ENCODE results near the gene D2HGDH.

The D2HGDH gene

DNA sequence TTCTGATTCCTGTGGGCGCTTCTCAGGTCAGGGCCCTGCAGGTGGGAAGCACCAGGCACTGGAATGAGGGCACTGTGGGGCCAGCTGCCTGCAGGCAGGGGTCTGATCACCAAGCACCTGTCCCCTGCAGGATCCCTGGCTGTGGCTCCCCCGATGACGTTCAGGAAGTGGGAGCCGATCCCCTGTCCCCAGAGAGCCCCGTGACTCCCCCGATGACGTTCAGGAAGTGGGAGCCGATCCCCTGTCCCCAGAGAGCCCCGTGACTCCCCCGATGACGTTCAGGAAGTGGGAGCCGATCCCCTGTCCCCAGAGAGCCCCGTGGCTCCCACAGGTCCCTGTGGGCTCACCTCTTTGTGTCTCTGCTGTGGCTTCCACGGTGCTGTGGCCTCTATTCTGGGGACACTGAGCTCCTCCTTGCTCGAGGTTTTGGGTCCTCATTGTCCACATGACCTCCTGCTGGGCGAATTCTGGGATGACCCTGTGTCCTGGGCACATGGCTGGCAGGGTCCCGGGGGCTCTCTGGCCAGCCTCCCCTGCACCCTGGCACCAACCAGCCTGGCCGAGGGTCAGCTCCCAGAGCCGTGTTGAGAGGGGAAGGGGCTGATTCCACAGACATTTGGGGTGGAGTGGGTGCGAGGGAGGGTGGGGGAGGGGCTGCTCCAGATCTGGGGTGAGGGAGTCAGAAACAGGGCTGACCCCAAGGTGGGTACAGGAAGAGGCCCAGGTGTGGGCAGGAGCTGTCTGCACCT is 79.4 kb downstream of the D2HGDH start:
- no peak for TF ChIP-seq NFRKB (IDR thresholded peaks at IDR 0.05)
- TF ChIP-seq, protein P1, sequence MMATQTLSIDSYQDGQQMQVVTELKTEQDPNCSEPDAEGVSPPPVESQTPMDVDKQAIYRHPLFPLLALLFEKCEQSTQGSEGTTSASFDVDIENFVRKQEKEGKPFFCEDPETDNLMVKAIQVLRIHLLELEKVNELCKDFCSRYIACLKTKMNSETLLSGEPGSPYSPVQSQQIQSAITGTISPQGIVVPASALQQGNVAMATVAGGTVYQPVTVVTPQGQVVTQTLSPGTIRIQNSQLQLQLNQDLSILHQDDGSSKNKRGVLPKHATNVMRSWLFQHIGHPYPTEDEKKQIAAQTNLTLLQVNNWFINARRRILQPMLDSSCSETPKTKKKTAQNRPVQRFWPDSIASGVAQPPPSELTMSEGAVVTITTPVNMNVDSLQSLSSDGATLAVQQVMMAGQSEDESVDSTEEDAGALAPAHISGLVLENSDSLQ (IDR thresholded peaks at IDR 0.05), result no peak
- no peak for TF ChIP-seq SUZ12 (IDR thresholded peaks at IDR 0.05)
- no peak for TF ChIP-seq CTBP1 (IDR thresholded peaks at IDR 0.05; ENCODE audit: borderline replicate concordance)
- DNase-seq (ENCODE audit: extremely low spot score), result no peak
- POLR2A ChIA-PET, result no interaction called here
- CTCF ChIA-PET, result no interaction called here

DNA sequence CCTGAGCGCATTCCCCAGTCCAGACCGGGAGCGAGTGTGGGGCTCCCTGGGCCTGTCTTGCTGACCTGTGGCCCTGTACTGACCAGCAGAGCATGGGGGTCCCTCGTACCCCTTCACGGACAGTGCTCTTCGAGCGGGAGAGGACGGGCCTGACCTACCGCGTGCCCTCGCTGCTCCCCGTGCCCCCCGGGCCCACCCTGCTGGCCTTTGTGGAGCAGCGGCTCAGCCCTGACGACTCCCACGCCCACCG is 79.9 kb downstream of the D2HGDH start:
- CTCF ChIA-PET, result no interaction called here
- DNase-seq (ENCODE audit: extremely low spot score), result no peak
- TF ChIP-seq L3MBTL2 (conservative IDR thresholded peaks at IDR 0.05) (no peak), FOXK2 (IDR thresholded peaks at IDR 0.05) (no peak), NFRKB (IDR thresholded peaks at IDR 0.05) (no peak), CTBP1 (IDR thresholded peaks at IDR 0.05; ENCODE audit: borderline replicate concordance) (no peak), ARNT (IDR thresholded peaks at IDR 0.05) (no peak), SP1 (IDR thresholded peaks at IDR 0.05) (no peak), FOXA1 (IDR thresholded peaks at IDR 0.05) (no peak), ZNF384 (IDR thresholded peaks at IDR 0.05) (no peak), HDGF (IDR thresholded peaks at IDR 0.05; ENCODE audit: borderline replicate concordance) (no peak), TARDBP (IDR thresholded peaks at IDR 0.05) (no peak), FOXM1 (IDR thresholded peaks at IDR 0.05; ENCODE audit: borderline replicate concordance) (no peak)
- POLR2A ChIA-PET, result no interaction called here

DNA sequence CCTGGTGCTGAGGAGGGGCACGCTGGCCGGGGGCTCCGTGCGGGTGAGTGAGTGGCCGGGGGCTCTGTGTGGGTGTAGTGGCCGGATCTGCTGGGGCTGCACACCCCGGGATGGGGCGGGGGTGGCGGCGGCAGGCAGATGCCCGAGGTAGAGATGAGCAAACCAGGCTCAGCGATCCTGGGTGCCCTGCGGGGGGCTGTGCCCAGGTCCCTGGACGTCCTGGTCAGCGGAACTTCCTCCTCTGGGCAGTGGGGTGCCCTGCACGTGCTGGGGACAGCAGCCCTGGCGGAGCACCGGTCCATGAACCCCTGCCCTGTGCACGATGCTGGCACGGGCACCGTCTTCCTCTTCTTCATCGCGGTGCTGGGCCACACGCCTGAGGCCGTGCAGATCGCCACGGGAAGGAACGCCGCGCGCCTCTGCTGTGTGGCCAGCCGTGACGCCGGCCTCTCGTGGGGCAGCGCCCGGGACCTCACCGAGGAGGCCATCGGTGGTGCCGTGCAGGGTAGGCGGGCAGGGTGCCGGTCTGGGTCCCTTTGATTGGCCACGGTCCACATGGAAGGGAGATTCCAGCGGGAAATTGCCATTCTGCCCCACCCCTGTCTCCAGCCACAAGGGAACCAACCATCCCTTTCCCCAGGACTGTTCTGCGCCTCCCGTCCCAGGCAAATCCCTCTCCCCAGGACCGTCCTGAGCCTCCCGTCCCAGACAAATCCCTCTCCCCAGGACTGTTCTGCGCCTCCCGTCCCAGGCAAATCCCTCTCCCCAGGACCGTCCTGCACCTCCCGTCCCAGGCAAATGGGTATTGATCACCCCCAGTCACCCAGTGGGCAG is 80.4 kb downstream of the D2HGDH start:
- POLR2A ChIA-PET, result no interaction called here
- CTCF ChIA-PET, result no interaction called here
- no peak for TF ChIP-seq BHLHE40 (IDR thresholded peaks at IDR 0.05; ENCODE audit: borderline replicate concordance)
- no peak for TF ChIP-seq SP1 (IDR thresholded peaks at IDR 0.05)
- TF ChIP-seq, protein P1 (IDR thresholded peaks at IDR 0.05), result no peak
- TF ChIP-seq CTBP1 (IDR thresholded peaks at IDR 0.05; ENCODE audit: borderline replicate concordance), result no peak
- no peak for TF ChIP-seq LEF1 (IDR thresholded peaks at IDR 0.05; ENCODE audit: borderline replicate concordance)
- TF ChIP-seq HDGF (IDR thresholded peaks at IDR 0.05; ENCODE audit: borderline replicate concordance), result no peak
- no peak for TF ChIP-seq ZNF384 (IDR thresholded peaks at IDR 0.05)
- TF ChIP-seq SUZ12 (IDR thresholded peaks at IDR 0.05), result no peak
- TF ChIP-seq TARDBP (IDR thresholded peaks at IDR 0.05), result no peak
- no peak for TF ChIP-seq L3MBTL2 (conservative IDR thresholded peaks at IDR 0.05)
- no peak for TF ChIP-seq FOXK2 (IDR thresholded peaks at IDR 0.05)
- TF ChIP-seq ARNT (IDR thresholded peaks at IDR 0.05), result no peak
- no peak for TF ChIP-seq FOXA1 (IDR thresholded peaks at IDR 0.05)
- no peak for TF ChIP-seq FOXM1 (IDR thresholded peaks at IDR 0.05; ENCODE audit: borderline replicate concordance)
- TF ChIP-seq NFRKB (IDR thresholded peaks at IDR 0.05), result no peak
- no peak for TF ChIP-seq ELF4 (IDR thresholded peaks at IDR 0.05)

DNA sequence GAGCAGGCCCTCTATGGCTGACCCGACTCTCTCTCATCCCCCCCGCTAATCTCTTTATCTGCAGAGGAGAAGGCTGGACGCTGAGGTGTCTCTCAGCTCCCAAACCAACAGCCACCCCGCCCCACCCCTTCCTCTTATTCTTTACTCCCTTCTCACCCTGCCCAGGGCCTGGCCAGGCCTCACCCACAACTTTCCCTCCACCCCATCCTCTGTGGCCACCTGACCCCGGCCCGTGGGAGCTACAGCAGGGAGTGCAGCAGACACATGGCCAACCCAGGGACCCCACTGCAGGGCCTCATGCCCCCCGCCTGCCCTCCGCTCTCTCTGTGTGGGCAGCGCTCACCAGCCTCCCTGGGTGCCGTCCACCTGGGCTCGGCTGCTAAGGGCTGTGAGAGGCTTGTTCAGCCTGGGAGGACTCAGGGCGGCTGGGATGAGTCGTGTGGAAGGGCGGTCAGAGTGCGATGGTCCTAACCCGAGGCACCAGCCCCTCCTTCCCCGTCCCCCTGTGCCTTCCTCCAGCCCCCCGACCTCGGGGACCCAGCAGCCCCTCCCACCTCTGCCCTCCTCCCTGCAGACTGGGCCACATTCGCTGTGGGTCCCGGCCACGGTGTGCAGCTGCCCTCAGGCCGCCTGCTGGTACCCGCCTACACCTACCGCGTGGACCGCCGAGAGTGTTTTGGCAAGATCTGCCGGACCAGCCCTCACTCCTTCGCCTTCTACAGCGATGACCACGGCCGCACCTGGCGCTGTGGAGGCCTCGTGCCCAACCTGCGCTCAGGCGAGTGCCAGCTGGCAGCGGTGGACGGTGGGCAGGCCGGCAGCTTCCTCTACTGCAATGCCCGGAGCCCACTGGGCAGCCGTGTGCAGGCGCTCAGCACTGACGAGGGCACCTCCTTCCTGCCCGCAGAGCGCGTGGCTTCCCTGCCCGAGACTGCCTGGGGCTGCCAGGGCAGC is 81.3 kb downstream of the D2HGDH start:
- TF ChIP-seq TARDBP (IDR thresholded peaks at IDR 0.05) (no peak), FOXK2 (IDR thresholded peaks at IDR 0.05) (no peak), ELF4 (IDR thresholded peaks at IDR 0.05) (no peak), HDGF (IDR thresholded peaks at IDR 0.05; ENCODE audit: borderline replicate concordance) (no peak), BHLHE40 (IDR thresholded peaks at IDR 0.05; ENCODE audit: borderline replicate concordance) (no peak), NFRKB (IDR thresholded peaks at IDR 0.05) (no peak), ARNT (IDR thresholded peaks at IDR 0.05) (no peak), SP1 (IDR thresholded peaks at IDR 0.05) (no peak), LEF1 (IDR thresholded peaks at IDR 0.05; ENCODE audit: borderline replicate concordance) (no peak), L3MBTL2 (conservative IDR thresholded peaks at IDR 0.05) (no peak)
- CTCF ChIA-PET, result no interaction called here
- no peak for DNase-seq (ENCODE audit: extremely low spot score)
- POLR2A ChIA-PET, result no interaction called here

More for the DNA sequence above, 80.4 kb downstream of the D2HGDH start:
- DNase-seq (ENCODE audit: extremely low spot score), result no peak

- TF ChIP-seq NFRKB (IDR thresholded peaks at IDR 0.05), result no peak
- no peak for TF ChIP-seq FOXA1 (IDR thresholded peaks at IDR 0.05)
- no peak for TF ChIP-seq CTBP1 (IDR thresholded peaks at IDR 0.05; ENCODE audit: borderline replicate concordance)
- no peak for TF ChIP-seq FOXM1 (IDR thresholded peaks at IDR 0.05; ENCODE audit: borderline replicate concordance)
- no peak for TF ChIP-seq FOXK2 (IDR thresholded peaks at IDR 0.05)
- no peak for TF ChIP-seq LEF1 (IDR thresholded peaks at IDR 0.05; ENCODE audit: borderline replicate concordance)
- TF ChIP-seq SP1 (IDR thresholded peaks at IDR 0.05), result no peak
- no peak for TF ChIP-seq HDGF (IDR thresholded peaks at IDR 0.05; ENCODE audit: borderline replicate concordance)
- no peak for TF ChIP-seq L3MBTL2 (conservative IDR thresholded peaks at IDR 0.05)
- TF ChIP-seq ZNF384 (IDR thresholded peaks at IDR 0.05), result no peak
- no peak for TF ChIP-seq ELF4 (IDR thresholded peaks at IDR 0.05)
- no peak for TF ChIP-seq SUZ12 (IDR thresholded peaks at IDR 0.05)
- TF ChIP-seq ARNT (IDR thresholded peaks at IDR 0.05), result no peak
- TF ChIP-seq, protein P1 (IDR thresholded peaks at IDR 0.05), result no peak
- no peak for TF ChIP-seq BHLHE40 (IDR thresholded peaks at IDR 0.05; ENCODE audit: borderline replicate concordance)
- no peak for TF ChIP-seq TARDBP (IDR thresholded peaks at IDR 0.05)
- ChIA-PET POLR2A (no interaction called here), CTCF (no interaction called here)
- no peak for DNase-seq (ENCODE audit: extremely low spot score)
Measured at GRCh38 chr2:241816431-241817121, 82.1 kb downstream of the D2HGDH start.
